Activated T-helper 1 cell treated with Interleukin-2 at 50 U/mL for 16 hours (primary cell): ENCODE results near the gene FOXJ3.

Source experiments
- DNase-seq: peaks from one replicate; pipeline ENCODE4 v3.0.0-alpha.2; 2020; ENCODE audit warnings: low read depth

The FOXJ3 gene

GRCh38 chr1:42311138-42311537 lies 23.9 kb downstream of the FOXJ3 start:
- no peak for DNase-seq

- no peak for DNase-seq
Observed at GRCh38 chr1:42306977-42307376, 28.1 kb downstream of the FOXJ3 start.

- no peak for DNase-seq
Observed at GRCh38 chr1:42305639-42306038, 29.4 kb downstream of the FOXJ3 start.

GRCh38 chr1:42302034-42302433 lies 33.0 kb downstream of the FOXJ3 start:
- DNase-seq: no peak

- DNase-seq: no peak
Observed at GRCh38 chr1:42298520-42298919, 36.5 kb downstream of the FOXJ3 start.

GRCh38 chr1:42295816-42296215 lies 39.2 kb downstream of the FOXJ3 start:
- no peak for DNase-seq

- no peak for DNase-seq
Observed at GRCh38 chr1:42290130-42290529, 44.9 kb downstream of the FOXJ3 start.

- no peak for DNase-seq
Observed at GRCh38 chr1:42288311-42288985, 46.6 kb downstream of the FOXJ3 start.

GRCh38 chr1:42282867-42283583 lies 52.0 kb downstream of the FOXJ3 start:
- no peak for DNase-seq

GRCh38 chr1:42282024-42282579 lies 52.9 kb downstream of the FOXJ3 start:
- no peak for DNase-seq

GRCh38 chr1:42280821-42281220 lies 54.2 kb downstream of the FOXJ3 start:
- no peak for DNase-seq

- no peak for DNase-seq
Observed at GRCh38 chr1:42279055-42279454, 56.0 kb downstream of the FOXJ3 start.

- no peak for DNase-seq
Observed at GRCh38 chr1:42272920-42273319, 62.1 kb downstream of the FOXJ3 start.

GRCh38 chr1:42267904-42268303 lies 67.1 kb downstream of the FOXJ3 start:
- DNase-seq: no peak

GRCh38 chr1:42266253-42267135 lies 68.5 kb downstream of the FOXJ3 start:
- no peak for DNase-seq

- DNase-seq: no peak
Observed at GRCh38 chr1:42264511-42265190, 70.4 kb downstream of the FOXJ3 start.

- DNase-seq: no peak
Observed at GRCh38 chr1:42263019-42263418, 72.0 kb downstream of the FOXJ3 start.

GRCh38 chr1:42260376-42261070 lies 74.5 kb downstream of the FOXJ3 start:
- DNase-seq: no peak

GRCh38 chr1:42259739-42260064 lies 75.3 kb downstream of the FOXJ3 start:
- no peak for DNase-seq

- no peak for DNase-seq
Observed at GRCh38 chr1:42259059-42259738, 75.8 kb downstream of the FOXJ3 start.

GRCh38 chr1:42258218-42258617 lies 76.8 kb downstream of the FOXJ3 start:
- no peak for DNase-seq
